ENCODE measurements around the gene NEU2. TPM values are rescaled to one million over a fixed set of nuclear protein-coding genes. Genes with fewer than 3 reads are reported as not detected.
"Not testable (repeated sequence)": the region's sequence is repeated elsewhere in the genome, so short reads cannot be mapped to it uniquely, and the experiment has no call there.

NEU2 gene
- polyA plus RNA-seq, 1 donor = not detected

DNA sequence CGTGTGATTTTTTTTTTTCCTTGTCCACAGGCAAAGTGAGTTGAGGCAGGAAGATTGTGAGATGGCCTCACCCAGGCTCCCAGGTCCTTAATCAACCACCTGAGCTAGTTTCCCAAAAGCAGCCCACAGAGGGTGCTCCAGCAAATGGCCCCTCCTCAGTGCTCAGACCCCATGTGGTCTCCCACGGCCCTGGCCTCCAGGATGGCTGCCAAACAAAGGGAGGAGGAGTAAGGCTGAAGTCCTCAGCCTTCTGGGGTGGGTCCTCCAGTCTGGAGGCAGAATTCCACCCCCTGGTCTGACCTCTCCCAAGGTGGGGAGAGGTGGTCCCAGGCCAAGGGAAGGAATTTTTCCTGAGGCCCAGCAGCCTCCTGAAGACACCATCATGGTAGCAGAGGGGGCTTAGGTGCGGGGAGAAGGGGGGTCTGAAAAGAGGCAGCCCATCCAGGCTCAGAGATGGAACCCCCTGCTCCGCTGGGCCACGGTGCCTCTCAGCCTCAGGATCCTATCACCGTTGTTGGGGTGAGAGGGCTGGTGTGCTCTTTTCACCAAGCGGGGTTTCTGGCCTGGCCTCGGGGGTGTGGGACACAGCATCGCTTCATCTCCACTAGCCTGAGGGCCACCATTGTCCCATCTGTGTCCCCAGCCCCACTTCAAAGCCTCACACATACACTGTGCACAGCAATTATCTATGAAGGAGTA lies 21.8 kb upstream of the NEU2 start:
- DNase-seq = no peak

DNA sequence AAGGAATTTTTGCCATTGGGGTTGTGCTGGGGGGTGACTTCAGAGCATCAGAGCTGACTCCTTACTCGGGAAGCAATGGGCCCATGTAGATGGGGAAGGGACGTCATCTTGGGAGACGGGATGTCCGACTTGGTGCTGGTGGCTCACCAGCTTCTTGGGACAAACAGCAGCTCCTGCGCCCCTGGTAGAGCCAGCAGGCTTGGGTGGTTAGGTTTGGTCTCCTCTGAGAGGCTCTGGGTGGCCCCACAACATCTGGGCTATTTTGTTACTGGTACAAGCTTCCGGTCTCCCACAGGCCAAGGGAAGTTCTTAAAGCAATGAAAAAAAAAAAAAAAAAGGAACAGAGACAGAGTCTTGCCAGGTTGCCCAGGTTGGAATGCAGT lies 21.2 kb upstream of the NEU2 start:
- DNase-seq = no peak

DNA sequence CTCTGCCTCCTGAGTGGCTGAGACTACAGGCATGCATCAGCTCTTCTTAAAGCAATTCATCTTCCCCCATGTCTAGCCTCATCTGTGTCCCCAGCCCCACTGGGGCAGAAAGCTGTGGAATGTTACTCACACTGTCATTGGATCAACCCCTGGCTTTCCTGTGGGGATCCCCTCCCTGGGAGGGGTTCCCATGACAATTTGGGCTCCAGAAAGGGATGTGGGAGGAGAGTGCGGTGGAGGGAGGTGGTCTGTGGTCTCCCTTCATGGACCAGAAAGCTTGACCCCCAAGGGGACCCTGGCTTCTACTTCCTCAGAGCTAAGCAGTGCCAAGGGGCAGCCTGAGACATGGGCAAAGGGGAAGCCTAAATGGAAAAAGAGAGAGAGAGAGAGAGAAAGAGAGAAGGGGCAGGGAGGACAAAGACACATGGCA lies 20.8 kb upstream of the NEU2 start:
- no peak for DNase-seq

DNA sequence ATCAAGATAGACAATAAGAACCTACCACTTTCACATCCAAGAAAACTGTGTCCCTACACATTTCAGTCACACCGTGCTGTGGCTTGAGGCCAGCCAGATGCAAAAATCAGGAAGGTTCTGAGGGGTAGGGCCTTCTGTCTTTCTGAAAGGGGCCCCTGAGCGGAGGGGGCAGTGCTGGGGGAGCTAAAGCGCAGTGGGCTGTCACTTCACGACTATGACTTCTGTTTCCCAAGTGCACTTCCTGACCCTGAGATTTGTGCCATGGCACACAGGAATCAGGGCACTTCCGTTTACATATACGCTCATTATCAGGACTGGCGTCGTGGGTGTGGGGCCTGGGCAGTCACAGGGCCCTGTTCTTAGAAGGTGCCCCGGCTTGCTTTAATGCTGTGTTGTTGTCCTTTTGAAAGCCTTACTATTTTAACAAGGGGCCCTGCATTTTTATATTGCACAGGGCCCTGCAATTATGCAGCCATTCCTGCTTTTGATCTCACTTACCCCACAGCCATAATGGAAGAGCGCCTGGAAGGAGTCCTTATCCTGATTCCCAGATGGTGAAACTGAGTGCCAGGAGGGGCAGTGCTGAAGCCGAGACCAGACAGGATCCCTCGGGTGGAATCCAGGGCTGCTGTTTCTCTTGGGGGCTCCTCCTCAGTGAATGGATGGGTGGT lies 20.0 kb upstream of the NEU2 start:
- DNase-seq = no peak

DNA sequence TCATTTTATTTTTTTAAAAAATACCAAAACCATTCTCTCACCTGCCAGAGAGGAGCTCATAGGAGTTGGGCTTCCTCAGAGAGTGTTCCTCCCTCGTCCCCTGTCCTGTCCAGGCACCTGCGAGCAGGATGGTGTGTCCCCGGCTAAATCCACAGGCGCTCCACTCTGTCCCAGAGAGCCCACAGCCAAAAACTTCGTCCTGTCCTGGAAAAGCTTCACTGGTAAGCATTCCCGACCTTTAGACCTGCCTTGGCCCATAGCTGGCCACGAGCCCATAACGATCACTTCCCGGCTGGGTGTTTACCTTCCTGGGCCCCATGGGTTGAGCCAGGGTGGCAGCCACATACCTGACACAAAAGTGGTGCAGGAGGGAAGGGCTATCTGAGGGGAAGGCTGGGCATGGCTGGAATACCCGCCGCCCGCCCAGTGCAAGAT lies 19.4 kb upstream of the NEU2 start, which contains the start of gene NGEF:
NGEF (minus strand) TSS at position 230 of the 435 bp plus-strand sequence. CDS start 38,366 bp downstream, outside the sequence.
- DNase-seq = no peak

DNA sequence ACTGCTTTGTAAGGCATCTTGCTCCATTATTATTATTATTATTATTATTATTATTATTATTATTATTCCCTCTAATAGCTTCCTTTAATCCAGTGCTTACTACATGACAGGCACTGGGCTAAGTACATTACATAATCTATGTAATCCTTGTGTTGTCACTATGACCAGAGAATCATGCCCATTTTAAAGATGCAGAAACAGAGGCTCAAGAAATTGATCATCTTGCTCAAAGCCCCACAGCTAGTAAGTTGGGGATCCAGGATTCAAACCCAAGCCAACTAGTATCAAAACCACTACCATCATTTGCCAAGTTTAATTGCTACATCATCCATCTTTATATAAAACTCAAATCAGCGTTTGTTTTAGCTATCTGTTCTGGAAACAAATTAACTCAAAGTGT lies 18.8 kb upstream of the NEU2 start:
- DNase-seq = no peak

DNA sequence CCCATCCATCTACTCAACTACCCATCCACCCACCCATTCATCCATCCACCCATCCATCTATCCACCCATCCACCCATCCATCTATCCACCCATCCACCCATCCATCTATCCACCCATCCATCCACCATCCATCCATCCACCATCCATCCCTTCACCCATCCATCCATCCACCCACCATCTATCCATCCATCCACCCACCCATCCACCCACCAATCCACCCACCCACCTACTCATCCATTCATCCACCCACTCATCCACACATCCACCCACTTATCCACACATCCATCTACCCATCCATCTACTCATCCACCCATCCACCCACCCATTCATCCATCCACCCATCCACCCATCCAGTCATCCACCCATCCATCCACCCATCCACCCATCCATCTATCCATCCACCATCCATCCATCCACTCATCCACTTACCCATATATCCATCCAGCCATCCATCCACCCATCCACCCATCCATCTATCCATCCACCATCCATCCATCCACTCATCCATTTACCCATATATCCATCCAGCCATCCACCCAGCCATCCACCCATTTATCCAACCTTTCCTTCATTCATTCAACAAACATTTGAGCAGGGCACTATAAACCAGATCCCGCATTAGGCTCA lies 17.3 kb upstream of the NEU2 start:
- DNase-seq = no peak

DNA sequence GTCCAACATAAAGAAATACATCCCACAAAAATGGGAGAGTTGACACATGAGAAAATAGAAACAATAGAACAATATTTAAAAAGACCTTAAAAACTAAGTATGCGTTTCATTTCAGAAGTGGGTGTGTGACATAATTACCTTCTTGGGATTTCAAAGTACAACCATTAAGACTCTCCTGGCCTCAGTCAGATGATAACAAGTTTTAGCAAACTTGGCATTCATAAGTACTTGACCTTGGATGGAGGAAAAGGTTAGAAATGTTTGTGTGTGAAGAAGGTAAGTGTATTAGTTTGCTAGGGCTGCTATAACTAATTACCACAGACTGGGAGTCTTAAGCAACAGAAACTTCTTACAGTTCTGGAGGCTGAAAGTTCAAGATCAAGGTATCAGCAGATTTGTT lies 14.5 kb upstream of the NEU2 start:
- DNase-seq = no peak

DNA sequence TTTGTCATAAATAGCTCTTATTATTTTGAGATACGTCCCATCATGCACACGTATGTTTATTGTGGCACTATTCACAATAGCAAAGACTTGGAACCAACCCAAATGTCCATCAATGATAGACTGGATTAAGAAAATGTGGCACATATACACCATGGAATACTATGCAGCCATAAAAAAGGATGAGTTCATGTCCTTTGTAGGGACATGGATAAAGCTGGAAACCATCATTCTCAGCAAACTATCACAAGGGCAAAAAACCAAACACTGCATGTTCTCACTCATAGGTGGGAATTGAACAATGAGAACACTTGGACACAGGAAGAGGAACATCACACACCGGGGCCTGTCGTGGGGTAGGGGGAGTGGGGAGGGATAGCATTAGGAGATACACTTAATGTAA lies 12.9 kb upstream of the NEU2 start:
- not testable (repeated sequence) for DNase-seq

DNA sequence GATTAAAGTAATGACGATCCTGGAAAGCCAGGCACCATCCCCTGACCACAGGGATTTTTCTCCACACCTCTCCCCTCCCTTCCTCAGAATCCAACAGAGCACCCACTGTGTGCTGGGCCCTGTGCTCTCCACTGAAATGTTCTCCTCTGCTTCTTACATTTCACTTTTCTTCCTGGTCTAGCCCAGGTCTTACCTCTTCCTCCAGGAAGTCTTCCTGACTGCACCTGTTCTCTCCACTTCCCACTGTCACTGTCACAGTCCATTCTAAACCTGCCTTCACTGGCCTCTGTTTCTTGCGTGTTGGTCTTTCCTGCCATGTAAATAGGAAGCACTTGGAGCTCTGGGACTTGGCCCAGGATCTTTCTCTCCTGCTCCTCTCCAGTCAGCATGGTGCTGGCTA lies 12.0 kb upstream of the NEU2 start:
- DNase-seq = no peak

DNA sequence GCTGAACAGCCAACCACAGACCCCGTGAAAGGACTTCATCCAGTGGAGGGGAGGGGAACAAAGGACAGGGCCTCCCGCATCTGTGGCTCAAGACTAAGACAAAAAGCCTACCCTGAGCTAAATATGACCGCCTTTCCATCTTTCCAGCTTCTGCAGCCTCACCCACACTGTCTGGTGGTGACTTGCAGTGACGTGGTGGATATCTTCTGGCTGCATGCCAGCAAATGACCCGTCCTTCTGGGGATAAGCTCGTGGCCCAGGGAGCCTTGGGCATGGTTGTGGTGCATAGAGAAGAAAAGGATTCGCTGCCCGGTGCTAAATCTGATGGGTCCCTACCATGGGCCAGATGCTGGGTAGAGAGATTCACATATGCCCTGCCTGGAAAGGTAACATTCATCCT lies 10.7 kb upstream of the NEU2 start:
- DNase-seq = no peak

DNA sequence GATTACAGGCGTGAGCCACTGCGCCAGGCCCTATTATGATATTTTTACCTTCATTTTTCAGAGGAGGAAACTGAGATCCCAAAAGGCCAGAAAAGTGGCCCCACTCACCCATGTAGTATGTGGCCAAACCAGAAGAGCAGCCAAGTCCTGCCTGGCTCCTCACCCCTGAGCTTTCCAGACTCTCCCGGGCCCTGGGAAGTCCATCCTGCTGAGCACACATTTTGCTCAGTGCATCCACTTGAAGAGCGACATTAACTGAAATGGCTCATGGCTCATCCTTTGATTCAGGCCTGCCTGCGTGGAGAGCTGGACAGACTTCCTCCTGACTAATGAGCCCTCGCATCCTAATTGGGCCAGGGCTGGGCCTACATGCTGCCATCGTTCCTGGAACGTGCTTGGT lies 9.9 kb upstream of the NEU2 start:
- DNase-seq = no peak

DNA sequence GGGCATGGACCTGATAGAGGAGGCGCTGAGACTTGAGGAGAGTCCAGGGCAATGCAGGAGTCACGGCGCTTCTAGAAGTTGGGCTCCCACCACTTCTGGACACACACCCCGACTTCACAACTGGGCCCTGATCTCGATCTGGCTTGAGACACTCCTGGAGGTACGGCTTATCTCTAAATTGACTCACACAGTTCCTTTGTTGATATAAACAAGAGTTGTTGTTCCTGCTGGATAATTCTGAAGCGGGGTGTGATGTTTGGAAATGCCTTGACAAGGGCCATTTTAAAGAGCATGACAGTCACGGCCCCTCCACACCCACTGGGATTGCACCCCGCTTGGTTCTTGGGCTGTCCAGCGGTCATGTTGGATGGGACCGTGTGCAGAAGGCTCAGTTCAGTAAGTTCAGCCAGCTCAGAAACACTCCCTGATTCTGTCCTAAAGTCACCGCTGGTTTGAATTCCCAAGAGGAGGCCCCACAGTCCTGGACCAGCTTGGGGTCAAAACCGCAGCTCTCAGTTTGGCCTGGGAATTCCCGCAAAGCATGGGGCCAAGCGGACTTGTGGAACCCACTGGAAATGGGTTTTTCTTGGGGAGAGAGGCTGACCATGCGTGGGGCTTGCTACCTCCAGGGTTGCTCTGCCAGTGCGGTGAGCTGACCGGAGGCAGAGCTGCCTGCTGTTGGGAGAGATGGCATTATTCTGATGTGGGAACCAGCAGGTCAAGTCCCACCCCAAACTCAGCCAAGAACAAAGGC lies 9.3 kb upstream of the NEU2 start:
- DNase-seq = no peak

DNA sequence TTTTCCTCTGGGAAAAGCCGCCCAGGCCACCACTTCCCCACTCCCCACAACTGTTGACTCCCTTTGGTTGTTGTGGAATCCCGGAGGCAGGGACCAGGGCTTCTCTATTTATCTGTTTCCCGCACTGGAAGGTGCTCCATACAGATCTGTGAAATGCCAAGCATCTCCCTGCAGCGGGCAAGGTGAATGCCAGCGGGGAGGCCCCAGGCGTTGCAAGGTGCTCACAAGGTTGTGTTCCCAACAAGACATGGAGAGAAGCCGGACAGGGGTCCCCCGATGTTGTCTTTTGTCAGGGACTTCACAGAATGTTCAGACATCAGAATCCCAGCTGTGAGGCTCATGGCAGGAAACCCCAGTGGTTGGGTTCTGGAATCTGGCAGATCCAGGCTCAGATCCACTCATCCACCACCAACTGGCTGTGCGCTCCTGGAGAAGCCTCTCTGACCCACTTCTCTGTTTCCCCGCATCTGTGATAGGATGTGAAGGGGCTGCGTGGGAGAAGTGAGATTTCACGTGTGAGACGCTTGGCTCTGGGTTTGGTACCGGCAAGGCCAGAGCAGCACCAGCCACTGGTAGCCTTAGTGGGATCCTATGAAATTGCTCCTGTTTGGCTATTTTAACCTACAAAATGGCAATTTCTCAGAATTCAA lies 8.6 kb upstream of the NEU2 start:
- no peak for DNase-seq

DNA sequence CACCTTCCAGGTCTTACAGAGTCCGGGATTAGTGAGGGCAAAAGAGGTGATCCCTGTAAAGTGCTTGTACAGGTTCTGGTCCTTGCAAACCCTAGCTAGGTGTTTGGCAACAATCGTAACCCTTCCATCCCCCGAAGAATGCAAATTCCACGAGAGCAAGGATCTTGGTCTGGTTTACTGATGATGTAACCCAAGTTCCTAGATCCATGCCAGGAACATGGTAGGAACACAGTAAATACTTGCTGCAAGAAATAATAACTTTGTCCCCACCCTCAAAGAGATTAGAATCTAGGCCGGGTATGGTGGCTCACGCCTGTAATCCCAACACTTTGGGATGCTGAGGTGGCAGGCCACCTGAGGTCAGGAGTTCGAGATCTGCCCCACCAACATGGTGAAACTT lies 6.8 kb upstream of the NEU2 start:
- DNase-seq = no peak

DNA sequence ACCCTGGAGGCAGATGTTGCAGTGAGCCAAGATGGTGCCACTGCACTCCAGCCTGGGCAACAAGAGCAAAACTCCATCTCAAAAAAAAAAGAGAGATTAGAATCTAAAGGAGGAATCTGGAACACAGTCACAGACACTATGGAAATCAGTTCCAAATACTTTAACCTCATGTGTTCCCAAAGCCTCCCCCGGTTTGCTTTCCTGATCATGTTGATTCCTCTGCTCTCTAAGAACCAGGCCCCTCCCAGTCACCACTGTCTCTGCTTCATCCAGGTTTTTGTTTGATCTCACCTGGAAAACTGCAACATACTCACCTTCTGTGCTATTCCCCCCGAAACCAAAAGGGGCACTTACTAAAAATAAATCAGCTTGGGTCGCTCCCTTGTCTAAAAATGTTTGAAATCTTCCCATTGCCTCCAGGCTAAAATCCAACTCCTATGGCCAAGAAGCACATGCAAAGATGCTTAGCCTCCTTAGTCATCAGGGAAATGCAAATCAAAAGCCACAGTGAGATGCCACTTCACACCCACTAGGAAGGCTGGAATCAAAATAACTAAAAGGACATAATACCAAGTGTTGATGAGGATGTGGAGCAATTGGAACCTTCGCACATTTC lies 6.2 kb upstream of the NEU2 start:
- no peak for DNase-seq

DNA sequence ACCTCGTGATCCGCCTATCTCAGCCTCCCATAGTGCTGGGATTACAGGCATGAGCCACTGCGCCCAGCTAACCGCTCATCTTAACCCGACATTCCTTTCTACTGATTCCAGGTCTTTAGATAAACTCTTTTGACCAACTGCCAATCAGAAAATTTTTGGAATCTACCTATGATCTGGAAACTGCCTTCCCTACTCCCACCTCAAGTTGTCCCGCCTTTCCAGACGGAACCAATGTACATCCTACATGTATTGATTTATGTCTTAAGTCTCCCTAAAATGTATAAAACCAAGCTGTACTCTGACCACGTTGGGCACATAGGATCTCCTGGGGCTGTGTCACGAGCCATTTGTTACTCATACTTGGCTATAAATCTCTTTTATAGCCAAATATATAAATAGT lies 3.2 kb upstream of the NEU2 start:
- no peak for DNase-seq

DNA sequence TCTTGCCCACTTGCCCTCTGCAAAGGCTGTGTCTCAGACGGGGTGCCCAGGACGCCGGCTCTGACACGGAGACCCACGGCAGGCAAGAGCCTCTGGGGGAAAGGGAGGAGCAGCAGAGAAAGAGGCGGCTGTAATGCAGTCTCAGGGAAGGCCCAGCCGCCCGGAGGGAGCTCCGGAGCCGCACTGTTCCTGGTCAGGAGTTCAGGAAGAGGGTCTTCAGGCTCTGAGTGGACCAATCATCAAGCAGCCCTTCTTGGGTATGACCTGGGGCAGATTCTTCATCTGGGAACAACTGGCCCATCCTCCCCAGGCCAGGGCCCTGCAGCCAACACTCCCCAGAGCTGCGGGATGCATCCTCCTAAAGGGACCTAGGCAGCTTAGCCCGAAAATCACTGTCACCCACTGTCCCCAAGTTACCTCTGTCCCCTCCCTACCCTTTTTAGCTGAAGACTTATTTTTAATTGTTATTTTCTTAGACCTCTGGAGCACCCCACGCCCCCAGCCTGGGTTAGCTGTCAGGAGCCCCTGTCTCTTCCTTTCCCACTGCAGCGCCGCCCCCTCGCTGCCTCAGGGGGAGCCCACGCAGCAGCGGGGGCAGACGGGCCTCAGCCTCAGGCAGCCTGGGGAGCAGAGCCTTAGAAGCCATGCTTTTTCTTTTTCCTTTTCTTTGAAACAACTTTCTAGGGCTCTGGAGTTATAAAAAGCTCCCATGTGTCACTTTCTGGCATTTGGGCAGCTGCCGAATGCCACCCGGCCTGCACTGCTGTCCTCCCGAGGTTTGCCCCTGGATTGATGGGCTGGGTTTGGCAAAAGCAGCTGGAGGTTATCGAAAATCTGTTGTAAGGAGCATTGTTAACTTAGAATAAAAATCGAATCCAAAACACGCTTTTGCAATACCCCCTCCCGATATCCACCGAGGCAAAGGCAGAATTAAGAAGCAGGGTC lies 644 bp upstream of the NEU2 start:
- DNase-seq = no peak

DNA sequence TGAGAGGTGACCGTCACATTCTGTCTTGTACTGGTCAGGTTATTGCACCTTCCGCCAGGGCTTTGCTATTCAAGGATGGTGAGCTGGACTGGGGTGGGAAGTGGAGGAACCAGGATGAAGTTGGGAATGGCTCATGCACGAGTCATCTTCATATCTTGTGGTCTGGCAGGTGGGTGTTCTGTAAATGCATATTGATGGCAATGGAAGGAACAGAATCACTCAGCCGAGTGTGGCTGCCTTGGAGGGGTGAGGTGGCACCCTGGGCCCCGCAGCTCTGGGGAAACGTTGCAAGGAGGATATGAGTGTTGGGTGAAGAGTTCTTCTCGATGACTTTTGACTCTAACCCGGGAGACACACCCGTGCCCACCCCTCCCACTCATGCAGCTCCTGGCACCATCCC lies 1.2 kb downstream of the NEU2 start:
- DNase-seq = no peak

DNA sequence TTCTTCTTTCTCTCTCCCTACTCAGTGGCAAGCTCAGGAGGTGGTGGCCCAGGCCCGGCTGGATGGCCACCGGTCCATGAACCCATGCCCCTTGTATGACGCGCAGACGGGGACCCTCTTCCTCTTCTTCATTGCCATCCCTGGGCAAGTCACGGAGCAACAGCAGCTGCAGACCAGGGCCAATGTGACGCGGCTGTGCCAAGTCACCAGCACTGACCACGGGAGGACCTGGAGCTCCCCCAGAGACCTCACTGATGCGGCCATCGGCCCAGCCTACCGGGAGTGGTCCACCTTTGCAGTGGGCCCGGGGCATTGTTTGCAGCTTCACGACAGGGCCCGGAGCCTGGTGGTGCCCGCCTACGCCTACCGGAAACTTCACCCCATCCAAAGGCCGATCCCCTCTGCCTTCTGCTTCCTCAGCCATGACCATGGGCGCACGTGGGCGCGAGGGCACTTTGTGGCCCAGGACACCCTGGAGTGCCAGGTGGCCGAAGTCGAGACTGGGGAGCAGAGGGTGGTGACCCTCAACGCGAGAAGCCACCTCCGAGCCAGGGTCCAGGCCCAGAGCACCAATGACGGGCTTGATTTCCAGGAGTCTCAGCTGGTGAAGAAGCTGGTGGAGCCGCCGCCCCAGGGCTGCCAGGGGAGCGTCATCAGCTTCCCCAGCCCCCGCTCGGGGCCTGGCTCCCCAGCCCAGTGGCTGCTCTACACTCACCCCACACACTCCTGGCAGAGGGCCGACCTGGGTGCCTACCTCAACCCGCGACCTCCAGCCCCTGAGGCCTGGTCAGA lies 1.8 kb downstream of the NEU2 start:
- DNase-seq = no peak

Data from hindlimb muscle (tissue), 1 donor.